ENCODE measurements around the gene LCE3E. TPM values are rescaled to one million over a fixed set of nuclear protein-coding genes. Genes with fewer than 3 reads are reported as not detected.
"Not testable (repeated sequence)": the region's sequence is repeated elsewhere in the genome, so short reads cannot be mapped to it uniquely, and the experiment has no call there.

The LCE3E gene
- total and polyA plus RNA-seq, 7 donors: not detected

GRCh38 chr1:152565115-152565514 is 1.5 kb downstream of the LCE3E start:
- Histone ChIP-seq H3K4me1 (no peaks in the 10 kb centered on the region), H3K4me3 (no peak overlapping the region), H3K27ac (no peak overlapping the region), H3K27me3 (ENCODE audit: insufficient read depth in 3 of 3, low read length in 2 of 3) (no peaks in the 10 kb centered on the region), H3K36me3 (ENCODE audit: insufficient read depth in 1 of 2, low read depth in 1 of 2) (no peaks in the 10 kb centered on the region), H3K9me3 (peaks cover 11% of the 10 kb centered on the region)
- DNase-seq (no peak), ATAC-seq (no peak)
- intact Hi-C loops (cut with DNase I): no loop called here
- 63 to 79% (median 73%) methylated on average over 2 of the region's 2 CpGs for WGBS, 3 donors
- TF ChIP-seq, protein P1, sequence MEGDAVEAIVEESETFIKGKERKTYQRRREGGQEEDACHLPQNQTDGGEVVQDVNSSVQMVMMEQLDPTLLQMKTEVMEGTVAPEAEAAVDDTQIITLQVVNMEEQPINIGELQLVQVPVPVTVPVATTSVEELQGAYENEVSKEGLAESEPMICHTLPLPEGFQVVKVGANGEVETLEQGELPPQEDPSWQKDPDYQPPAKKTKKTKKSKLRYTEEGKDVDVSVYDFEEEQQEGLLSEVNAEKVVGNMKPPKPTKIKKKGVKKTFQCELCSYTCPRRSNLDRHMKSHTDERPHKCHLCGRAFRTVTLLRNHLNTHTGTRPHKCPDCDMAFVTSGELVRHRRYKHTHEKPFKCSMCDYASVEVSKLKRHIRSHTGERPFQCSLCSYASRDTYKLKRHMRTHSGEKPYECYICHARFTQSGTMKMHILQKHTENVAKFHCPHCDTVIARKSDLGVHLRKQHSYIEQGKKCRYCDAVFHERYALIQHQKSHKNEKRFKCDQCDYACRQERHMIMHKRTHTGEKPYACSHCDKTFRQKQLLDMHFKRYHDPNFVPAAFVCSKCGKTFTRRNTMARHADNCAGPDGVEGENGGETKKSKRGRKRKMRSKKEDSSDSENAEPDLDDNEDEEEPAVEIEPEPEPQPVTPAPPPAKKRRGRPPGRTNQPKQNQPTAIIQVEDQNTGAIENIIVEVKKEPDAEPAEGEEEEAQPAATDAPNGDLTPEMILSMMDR (IDR thresholded peaks at IDR 0.05): no peak

- H3K9me3 ChIP-seq; DNase-seq; ATAC-seq; H3K27me3 ChIP-seq (ENCODE audit: insufficient read depth in 3 of 3, low read length in 2 of 3); intact Hi-C loops (cut with DNase I); H3K27ac ChIP-seq; H3K4me3 ChIP-seq; H3K36me3 ChIP-seq (ENCODE audit: insufficient read depth in 1 of 2, low read depth in 1 of 2); H3K4me1 ChIP-seq: not testable (repeated sequence)
- WGBS, 3 donors: no CpG with 5 or more reads among the region's 1 CpG
Measured at GRCh38 chr1:152548358-152548757, 18.2 kb downstream of the LCE3E start.

DNA sequence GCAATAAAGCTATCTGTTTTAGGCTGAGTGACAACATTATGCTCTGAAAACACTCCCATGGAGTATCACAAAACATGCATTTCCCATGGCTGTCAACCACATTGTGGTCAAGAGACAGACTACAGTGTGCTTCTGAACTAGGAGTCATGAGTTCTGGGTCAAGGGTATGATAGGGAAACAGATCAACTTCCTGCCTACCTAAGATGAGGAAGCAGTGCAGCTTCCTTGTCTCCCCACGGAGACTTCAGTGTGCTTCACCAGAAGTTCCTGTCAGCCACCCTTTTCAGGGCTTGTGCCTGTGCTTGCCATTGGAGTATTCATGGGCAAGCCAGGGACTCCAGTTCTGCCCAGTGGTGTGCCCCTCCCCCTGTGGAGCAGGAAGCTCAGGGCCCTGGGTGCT is 19.9 kb downstream of the LCE3E start:
- Histone ChIP-seq H3K4me3 (no peak overlapping the region), H3K36me3 (ENCODE audit: insufficient read depth in 1 of 2, low read depth in 1 of 2) (no peaks in the 10 kb centered on the region), H3K4me1 (no peaks in the 10 kb centered on the region), H3K27me3 (ENCODE audit: insufficient read depth in 3 of 3, low read length in 2 of 3) (no peaks in the 10 kb centered on the region), H3K27ac (no peak overlapping the region), H3K9me3 (no peaks in the 10 kb centered on the region)
- intact Hi-C loops (cut with DNase I): no loop called here
- 50 to 67% (median 53%) methylated on average over 1 of the region's 1 CpG for WGBS, 3 donors
- DNase-seq (no peak), ATAC-seq (no peak)
- TF ChIP-seq, protein P1 (IDR thresholded peaks at IDR 0.05): no peak

- Histone ChIP-seq H3K36me3 (ENCODE audit: insufficient read depth in 1 of 2, low read depth in 1 of 2) (no peaks in the 10 kb centered on the region), H3K27me3 (ENCODE audit: insufficient read depth in 3 of 3, low read length in 2 of 3) (no peaks in the 10 kb centered on the region), H3K4me3 (no peak overlapping the region), H3K4me1 (no peaks in the 10 kb centered on the region), H3K9me3 (no peaks in the 10 kb centered on the region), H3K27ac (no peak overlapping the region)
- intact Hi-C loops (cut with DNase I): no loop called here
- TF ChIP-seq, protein P1 (IDR thresholded peaks at IDR 0.05): no peak
- ATAC-seq (no peak), DNase-seq (no peak)
- 36 to 41% (median 37%) methylated on average over 4 of the region's 4 CpGs for WGBS, 3 donors
Measured at GRCh38 chr1:152543820-152544219, 22.8 kb downstream of the LCE3E start.

DNA sequence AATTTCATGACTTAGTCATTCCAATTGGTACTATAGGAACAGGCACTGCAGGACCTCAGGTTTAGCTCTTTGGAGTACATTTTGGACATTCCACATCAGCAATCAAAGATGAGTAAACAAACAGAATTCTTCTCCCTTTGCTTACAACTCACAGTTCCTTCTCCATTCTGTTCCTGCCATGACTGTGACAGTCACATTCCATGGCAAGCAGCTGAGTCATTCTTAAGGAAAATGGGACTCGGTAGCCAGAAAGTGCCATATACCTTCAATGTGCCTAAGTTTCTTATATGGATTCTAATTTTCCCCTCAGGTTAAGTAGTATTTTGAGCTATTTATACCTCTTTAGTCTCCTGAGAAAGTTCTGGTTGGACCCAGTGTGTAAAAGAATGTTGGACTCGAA is 26.7 kb downstream of the LCE3E start:
- Histone ChIP-seq H3K4me3 (no peak overlapping the region), H3K27ac (no peak overlapping the region), H3K27me3 (ENCODE audit: insufficient read depth in 3 of 3, low read length in 2 of 3) (no peaks in the 10 kb centered on the region), H3K4me1 (no peaks in the 10 kb centered on the region), H3K9me3 (no peaks in the 10 kb centered on the region), H3K36me3 (ENCODE audit: insufficient read depth in 1 of 2, low read depth in 1 of 2) (no peaks in the 10 kb centered on the region)
- DNase-seq (no peak), ATAC-seq (no peak)
- TF ChIP-seq, protein P1 (IDR thresholded peaks at IDR 0.05): no peak
- 56 to 66% (median 63%) methylated on average over 2 of the region's 2 CpGs for WGBS, 3 donors
- intact Hi-C loops (cut with DNase I): no loop called here
